ENCODE results near the gene SELENOT. TPM values are rescaled to one million over a fixed set of nuclear protein-coding genes. Genes with fewer than 3 reads are reported as not detected.

Gene SELENOT
- total and polyA plus RNA-seq, 2 of the 8 experiments (the other 6 are each of a cell fraction or from before 2014, with no cell fraction given): 79.0 to 290 TPM

GRCh38 chr3:150564243-150564642 is 38.9 kb upstream of the SELENOT start (continued):
- TF ChIP-seq MAX (IDR thresholded peaks at IDR 0.05) (no peak), CHD1 (IDR thresholded peaks at IDR 0.05; ENCODE audit: low read depth, low read length) (no peak), YY1 (IDR thresholded peaks at IDR 0.05; ENCODE audit: low read depth, low read length) (no peak), CHD2 (IDR thresholded peaks at IDR 0.05; ENCODE audit: low read length) (no peak), MAFK (IDR thresholded peaks at IDR 0.05; ENCODE audit: low read depth, low read length) (no peak), HDAC6 (IDR thresholded peaks at IDR 0.05; ENCODE audit: low read depth, low read length) (no peak)
